Measurements from ENCODE around the gene TRAF3IP3. TPM values are rescaled to one million over a fixed set of nuclear protein-coding genes. Genes with fewer than 3 reads are reported as not detected.

Gene TRAF3IP3
- total and polyA plus RNA-seq, 2 donors from 2014 or later = 3.6 to 16.4 TPM

GRCh38 chr1:209742409-209743144 lies 13.3 kb upstream of the TRAF3IP3 start:
- peak overlapping the region in 2 of 3 donors; percentile 49 to 50 for H3K4me3 ChIP-seq (ENCODE audit: low read length in 3 of 3)
- H3K9me3 ChIP-seq (ENCODE audit: control insufficient read depth in 2 of 3, insufficient read depth in 1 of 3, low read length in 3 of 3) = no peaks in the 10 kb centered on the region

GRCh38 chr1:209743145-209743482 lies 12.7 kb upstream of the TRAF3IP3 start:
- FAIRE-seq (no peak), DNase-seq (peak in 1 of 5 donors; percentile 61)
- Histone ChIP-seq H3K27ac (ENCODE audit: low read depth in 2 of 2, low read length in 2 of 2) (peak overlapping the region in 1 of 2 donors; percentile 51), H3K9ac (ENCODE audit: low read length in 3 of 3) (no peak overlapping the region), H3K4me3 (ENCODE audit: low read length in 3 of 3) (no peak overlapping the region), H3K9me3 (ENCODE audit: control insufficient read depth in 2 of 3, insufficient read depth in 1 of 3, low read length in 3 of 3) (no peaks in the 10 kb centered on the region), H3K4me1 (ENCODE audit: control insufficient read depth in 2 of 3, insufficient read depth in 2 of 3, low read depth in 1 of 3, low read length in 3 of 3) (peaks cover 0 to 19% (median 17%) of the 10 kb centered on the region in 3 donors), H3K27me3 (ENCODE audit: control insufficient read depth, insufficient read depth, low read length) (no peaks in the 10 kb centered on the region), H3K36me3 (ENCODE audit: control insufficient read depth in 2 of 3, insufficient read depth in 3 of 3, low read length in 3 of 3) (no peaks in the 10 kb centered on the region)
- intact Hi-C loops (cut with DNase I) = no loop called here
- TF ChIP-seq CTCF (IDR thresholded peaks at IDR 0.05; ENCODE audit: borderline replicate concordance, extremely low read depth, insufficient read depth) = no peak

More at GRCh38 chr1:209742409-209743144, 13.3 kb upstream of the TRAF3IP3 start:
- no peak for DNase-seq
- no peak for FAIRE-seq
- Histone ChIP-seq H3K4me1 (ENCODE audit: control insufficient read depth in 2 of 3, insufficient read depth in 2 of 3, low read depth in 1 of 3, low read length in 3 of 3) (peaks cover 0 to 17% (median 15%) of the 10 kb centered on the region in 3 donors), H3K27me3 (ENCODE audit: control insufficient read depth, insufficient read depth, low read length) (no peaks in the 10 kb centered on the region), H3K27ac (ENCODE audit: low read depth in 2 of 2, low read length in 2 of 2) (peak overlapping the region; percentile 37 to 51), H3K36me3 (ENCODE audit: control insufficient read depth in 2 of 3, insufficient read depth in 3 of 3, low read length in 3 of 3) (no peaks in the 10 kb centered on the region), H3K9ac (ENCODE audit: low read length in 3 of 3) (peak overlapping the region in 1 of 3 donors; percentile 3)
- intact Hi-C loops (cut with DNase I) = no loop called here
- TF ChIP-seq CTCF (IDR thresholded peaks at IDR 0.05; ENCODE audit: borderline replicate concordance, extremely low read depth, insufficient read depth) = no peak

- intact Hi-C loops (cut with DNase I) = no loop called here
- Histone ChIP-seq H3K9me3 (ENCODE audit: control insufficient read depth in 2 of 3, insufficient read depth in 1 of 3, low read length in 3 of 3) (no peaks in the 10 kb centered on the region), H3K27me3 (ENCODE audit: control insufficient read depth, insufficient read depth, low read length) (no peaks in the 10 kb centered on the region), H3K4me1 (ENCODE audit: control insufficient read depth in 2 of 3, insufficient read depth in 2 of 3, low read depth in 1 of 3, low read length in 3 of 3) (peaks cover 0 to 19% (median 17%) of the 10 kb centered on the region in 3 donors), H3K4me3 (ENCODE audit: low read length in 3 of 3) (no peak overlapping the region), H3K36me3 (ENCODE audit: control insufficient read depth in 2 of 3, insufficient read depth in 3 of 3, low read length in 3 of 3) (no peaks in the 10 kb centered on the region), H3K9ac (ENCODE audit: low read length in 3 of 3) (no peak overlapping the region), H3K27ac (ENCODE audit: low read depth in 2 of 2, low read length in 2 of 2) (no peak overlapping the region)
- DNase-seq = no peak
- FAIRE-seq = peak; percentile 11
- TF ChIP-seq CTCF (IDR thresholded peaks at IDR 0.05; ENCODE audit: borderline replicate concordance, extremely low read depth, insufficient read depth) = no peak
These were observed 9.2 kb upstream of the TRAF3IP3 start for GRCh38 chr1:209746451-209747165.
